Measurements from ENCODE around the gene CYP2W1.
"Not testable (repeated sequence)": the region's sequence is repeated elsewhere in the genome, so short reads cannot be mapped to it uniquely, and the experiment has no call there.

The CYP2W1 gene

DNA sequence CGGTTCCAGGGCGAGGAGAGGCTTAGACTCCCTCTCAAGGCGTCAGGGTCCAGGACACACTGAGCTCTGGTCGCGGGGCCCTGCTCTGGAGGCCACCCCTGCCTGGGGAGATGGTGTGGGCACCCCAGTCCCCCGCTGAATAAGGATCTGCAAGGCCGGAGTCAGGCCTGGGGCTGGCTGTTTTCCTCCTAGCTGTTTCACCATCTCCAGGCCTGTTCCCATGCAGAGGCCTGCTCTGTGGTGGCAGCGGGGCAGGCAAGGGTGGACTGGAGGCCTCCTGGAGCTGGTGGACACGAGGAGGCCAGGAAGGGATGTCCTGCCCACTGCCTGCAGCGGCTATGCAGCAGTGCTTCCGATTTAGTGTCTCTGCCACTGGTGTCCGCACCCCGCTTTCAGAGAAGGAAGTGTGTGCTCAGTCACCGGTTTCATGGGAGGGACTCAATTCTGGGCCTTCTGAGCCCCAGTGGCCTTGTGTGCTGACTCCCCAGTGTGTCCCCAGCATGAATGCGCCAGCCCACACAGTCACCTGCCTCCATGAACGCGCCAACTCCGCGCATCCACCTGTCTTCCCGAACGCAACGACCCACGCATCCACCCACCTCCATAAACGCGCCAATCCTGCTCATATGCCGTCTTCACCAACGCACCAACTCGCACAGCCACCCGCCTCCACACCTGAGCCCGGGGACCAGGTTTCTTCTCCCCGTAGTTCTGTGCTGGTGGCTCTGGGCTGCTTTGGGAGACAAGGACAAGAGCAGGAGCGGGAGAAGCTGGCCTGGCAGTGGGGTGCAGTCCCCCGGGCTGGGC, 46.9 kb downstream of the CYP2W1 start:
- no peak for DNase-seq

GRCh38 chr7:1030444-1031070, 47.6 kb downstream of the CYP2W1 start:
- no peak for DNase-seq

- no peak for DNase-seq
These were observed 48.9 kb downstream of the CYP2W1 start for GRCh38 chr7:1031716-1032455.

DNA sequence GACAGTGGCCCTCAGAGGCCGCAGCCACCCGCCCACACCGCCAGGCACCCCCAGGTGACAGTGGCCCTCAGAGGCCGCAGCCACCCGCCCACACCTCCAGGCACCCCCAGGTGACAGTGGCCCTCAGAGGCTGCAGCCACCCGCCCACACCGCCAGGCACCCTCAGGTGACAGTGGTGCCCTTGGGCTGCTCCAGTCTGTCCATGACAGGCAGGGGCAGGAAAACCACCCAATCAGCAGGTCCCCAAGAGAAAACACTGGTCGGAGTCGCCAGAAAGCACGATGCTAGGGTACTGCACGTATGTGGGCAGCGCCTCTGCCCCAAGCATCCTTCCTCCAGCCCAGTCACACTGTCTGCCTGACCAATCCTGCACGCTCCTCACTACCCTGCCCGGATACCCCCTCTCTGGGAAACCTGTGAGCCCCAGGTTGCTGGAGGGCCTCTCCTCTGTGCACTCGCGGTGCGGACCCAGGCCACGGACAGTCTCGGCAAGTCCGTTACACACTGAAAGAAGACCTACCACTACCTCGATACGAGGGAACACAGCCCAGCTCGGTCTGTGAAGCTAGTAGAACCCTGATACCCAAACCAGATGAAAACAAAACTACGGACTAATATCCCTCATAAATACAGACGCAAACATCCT, 49.7 kb downstream of the CYP2W1 start:
- DNase-seq = no peak

DNA sequence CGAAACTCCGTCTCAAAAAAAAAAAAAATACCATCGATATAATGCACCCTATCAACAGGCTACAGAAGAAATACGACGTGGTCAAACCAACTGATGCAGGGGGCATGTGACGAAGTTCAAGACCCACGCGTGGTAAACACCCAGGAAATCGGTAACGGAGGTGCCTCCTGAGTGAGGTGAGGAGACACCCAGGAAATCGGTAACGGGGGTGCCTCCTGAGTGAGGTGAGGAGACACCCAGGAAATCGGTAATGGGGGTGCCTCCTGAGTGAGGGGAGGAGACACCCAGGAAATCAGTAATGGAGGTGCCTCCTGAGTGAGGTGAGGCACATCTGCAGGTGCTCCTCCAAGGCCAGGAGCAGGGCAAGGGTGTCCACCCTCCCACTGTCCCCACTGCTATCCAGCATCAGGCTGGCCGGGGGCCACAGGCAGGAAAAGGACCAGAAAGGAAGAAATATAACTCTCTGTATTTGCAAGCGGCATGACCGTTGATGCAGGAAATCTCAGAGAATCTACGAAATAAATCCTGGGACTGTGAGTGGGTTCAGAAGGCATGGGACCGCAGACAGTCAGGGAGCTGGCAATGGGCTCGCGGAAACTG, 50.7 kb downstream of the CYP2W1 start:
- no peak for DNase-seq

- not testable (repeated sequence) for DNase-seq
These were observed 51.8 kb downstream of the CYP2W1 start for GRCh38 chr7:1034769-1035168.

DNA sequence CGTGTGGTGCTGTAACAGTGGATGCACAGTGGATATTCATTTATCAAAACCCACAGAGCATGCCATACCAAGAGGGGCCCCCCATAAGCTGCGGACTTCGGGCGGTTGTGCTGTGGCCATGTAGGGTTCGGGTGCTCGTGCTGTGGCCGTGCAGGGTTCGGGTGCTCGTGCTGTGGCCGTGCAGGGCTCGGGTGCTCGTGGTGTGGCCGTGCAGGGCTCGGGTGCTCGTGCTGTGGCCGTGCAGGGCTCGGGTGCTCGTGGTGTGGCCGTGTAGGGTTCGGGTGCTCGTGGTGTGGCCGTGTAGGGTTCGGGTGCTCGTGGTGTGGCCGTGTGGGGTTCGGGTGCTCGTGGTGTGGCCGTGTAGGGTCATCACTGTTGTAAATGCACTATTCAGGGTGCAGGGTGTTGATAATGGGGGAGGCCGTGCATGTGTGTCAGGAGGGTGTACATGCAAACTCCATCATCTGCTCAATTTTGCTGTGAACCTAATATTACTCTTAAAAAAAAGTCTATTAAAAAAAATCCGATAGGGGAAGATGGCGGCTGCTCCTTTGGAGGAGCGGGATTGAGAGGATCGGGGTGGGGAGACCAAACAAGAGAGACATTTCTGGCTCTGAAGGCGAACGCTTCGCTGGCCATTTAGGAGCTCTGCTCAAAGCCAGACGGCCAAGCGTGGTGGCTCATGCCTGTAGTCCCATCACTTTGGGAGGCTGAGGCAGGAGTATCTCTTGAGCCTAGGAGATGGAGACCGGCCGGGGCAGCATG, 53.4 kb downstream of the CYP2W1 start:
- DNase-seq = not testable (repeated sequence)
